ENCODE results near the gene MRPL36. TPM values are rescaled to one million over a fixed set of nuclear protein-coding genes. Genes with fewer than 3 reads are reported as not detected.
A peak's percentile ranks its signal among the peaks of the same experiment; 100 is the strongest.

The MRPL36 gene
- total and polyA plus RNA-seq, 2 of the 4 experiments (the other 2 are of a cell fraction), result 85.9 to 103 TPM

DNA sequence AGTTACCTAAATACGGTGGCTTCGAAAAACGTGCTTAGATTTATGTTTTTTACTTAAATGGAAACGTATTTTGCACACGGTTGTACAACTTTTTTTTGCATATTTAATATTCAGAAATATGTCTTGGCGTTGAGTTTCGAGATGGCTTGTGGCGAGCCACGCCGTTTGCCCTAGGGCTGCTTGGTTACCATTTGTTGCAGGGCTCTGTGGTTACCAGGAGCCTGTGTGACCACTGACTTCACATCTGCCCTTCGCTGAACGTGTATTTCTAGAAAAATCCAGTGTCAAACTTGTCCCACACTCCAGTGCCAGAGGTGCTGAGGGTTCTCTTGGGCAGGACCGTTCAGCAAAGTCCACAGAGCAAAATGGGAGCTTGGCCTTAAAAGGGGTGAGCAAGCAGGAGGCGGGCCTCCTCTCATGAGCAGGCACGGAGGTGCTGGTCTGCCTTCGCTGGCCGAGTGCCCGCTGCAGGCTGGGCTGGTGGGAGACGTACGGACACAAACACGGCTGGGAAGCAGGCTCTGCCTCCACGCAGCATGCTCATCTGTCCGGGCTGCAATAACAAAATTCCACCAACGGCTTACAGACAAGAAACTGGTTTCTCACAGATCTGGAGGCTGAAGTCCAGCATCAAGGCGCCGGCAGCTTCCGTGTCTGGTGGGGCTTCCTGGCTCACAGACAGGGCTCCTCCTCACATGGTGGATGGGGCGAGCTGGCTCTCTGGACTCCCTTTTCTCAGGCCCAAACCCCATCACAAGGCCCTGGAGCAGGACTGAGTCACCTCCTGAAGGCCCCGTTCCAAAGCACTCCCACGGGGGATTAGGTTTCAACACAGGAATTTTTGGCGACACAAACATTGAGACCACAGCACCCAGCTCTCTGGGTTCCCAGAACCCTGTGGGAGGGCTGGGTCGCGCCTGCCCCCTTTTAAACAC lies 5.4 kb downstream of the MRPL36 start (continued):
- TF ChIP-seq, protein P1, sequence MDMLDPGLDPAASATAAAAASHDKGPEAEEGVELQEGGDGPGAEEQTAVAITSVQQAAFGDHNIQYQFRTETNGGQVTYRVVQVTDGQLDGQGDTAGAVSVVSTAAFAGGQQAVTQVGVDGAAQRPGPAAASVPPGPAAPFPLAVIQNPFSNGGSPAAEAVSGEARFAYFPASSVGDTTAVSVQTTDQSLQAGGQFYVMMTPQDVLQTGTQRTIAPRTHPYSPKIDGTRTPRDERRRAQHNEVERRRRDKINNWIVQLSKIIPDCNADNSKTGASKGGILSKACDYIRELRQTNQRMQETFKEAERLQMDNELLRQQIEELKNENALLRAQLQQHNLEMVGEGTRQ (IDR thresholded peaks at IDR 0.05; ENCODE audit: low read depth, low read length), result peak; percentile 22; the same call in 1 of the 2 replicates
- TF ChIP-seq MAFK (IDR thresholded peaks at IDR 0.05; ENCODE audit: low read depth, low read length) (no peak), FOS (IDR thresholded peaks at IDR 0.05; ENCODE audit: low read depth, low read length) (peak; percentile 48)

Data from IMR-90 (cell line).